GM23338 (cell line): ENCODE data around the gene DGKB. TPM values are rescaled to one million over a fixed set of nuclear protein-coding genes. Genes with fewer than 3 reads are reported as not detected.

ENCODE experiments used
- ATAC-seq: fragments of 200-7000 bp; cut with Tn5 transposase; 3 replicates; pipeline ENCODE4 v1.9.1; 2020
- DNase-seq: peaks from one replicate; pipeline ENCODE4 v3.0.0-alpha.2; 2015; ENCODE audit warnings: low spot score
- H2AFZ ChIP-seq: fragments of 200-600 bp; sonication (generic); 2 replicates; pipeline ENCODE4 v1.8.0; 2016; ENCODE audit warnings: antibody characterized with exemption, mild to moderate bottlenecking, moderate library complexity
- H3F3A ChIP-seq: fragments of 200-600 bp; sonication (generic); replicated peaks from 2 replicates; pipeline ENCODE4 v1.8.0; 2017; ENCODE audit warnings: antibody characterized with exemption, mixed run types, low read depth
- H3K27ac ChIP-seq: fragments of 200-600 bp; sonication (generic); 2 replicates; pipeline ENCODE4 v1.6.1; 2016; ENCODE audit warnings: low read depth
- H3K27me3 ChIP-seq: fragments of 200-600 bp; sonication (generic); 2 replicates; pipeline ENCODE4 v1.8.0; 2016; ENCODE audit warnings: mild to moderate bottlenecking, mixed run types, moderate library complexity; ENCODE audit not compliant: insufficient read depth
- H3K36me3 ChIP-seq: fragments of 200-600 bp; sonication (generic); 2 replicates; pipeline ENCODE4 v1.8.0; 2016; ENCODE audit warnings: mild to moderate bottlenecking; ENCODE audit not compliant: insufficient read depth
- H3K4me1 ChIP-seq: fragments of 200-600 bp; sonication (generic); 2 replicates; pipeline ENCODE4 v1.8.0; 2016; ENCODE audit warnings: mild to moderate bottlenecking, moderate library complexity; ENCODE audit not compliant: insufficient read depth
- H3K4me2 ChIP-seq: fragments of 200-600 bp; sonication (generic); 2 replicates; pipeline ENCODE4 v1.7.1; 2017; ENCODE audit warnings: mixed run types
- H3K4me3 ChIP-seq: fragments of 200-600 bp; sonication (generic); 2 replicates; pipeline ENCODE4 v1.6.1; 2016; ENCODE audit warnings: mixed run types
- H3K79me2 ChIP-seq: fragments of 200-600 bp; sonication (generic); replicated peaks from 2 replicates; pipeline ENCODE4 v1.8.0; 2017; ENCODE audit warnings: mild to moderate bottlenecking; ENCODE audit not compliant: insufficient read depth
- H3K9me2 ChIP-seq: fragments of 200-600 bp; sonication (generic); 2 replicates; pipeline ENCODE4 v1.8.0; 2017; ENCODE audit not compliant: insufficient read depth
- H4K20me1 ChIP-seq: fragments of 200-600 bp; sonication (generic); replicated peaks from 2 replicates; pipeline ENCODE4 v1.8.0; 2017; ENCODE audit warnings: mild to moderate bottlenecking; ENCODE audit not compliant: insufficient read depth
- H3K27ac Mint-ChIP-seq: 2 replicates; pipeline ENCODE4 v1.8.0; 2020; ENCODE audit warnings: inconsistent platforms, mild to moderate bottlenecking, moderate library complexity, mixed read lengths
- H3K27me3 Mint-ChIP-seq: 3 replicates; pipeline ENCODE4 v1.8.0; 2022; ENCODE audit warnings: low read depth, mild to moderate bottlenecking, moderate library complexity, mixed read lengths, inconsistent platforms; ENCODE audit not compliant: insufficient read depth, poor library complexity
- H3K36me3 Mint-ChIP-seq: 3 replicates; pipeline ENCODE4 v1.8.0; 2021; ENCODE audit warnings: low read depth, mild to moderate bottlenecking, inconsistent platforms, moderate library complexity, mixed read lengths
- H3K4me1 Mint-ChIP-seq: 3 replicates; pipeline ENCODE4 v1.8.0; 2020; ENCODE audit warnings: mild to moderate bottlenecking, inconsistent platforms, mixed read lengths
- H3K4me3 Mint-ChIP-seq: 3 replicates; pipeline ENCODE4 v1.8.0; 2021; ENCODE audit warnings: moderate library complexity, mild to moderate bottlenecking, inconsistent platforms, mixed read lengths
- H3K9me3 Mint-ChIP-seq: 3 replicates; pipeline ENCODE4 v1.8.0; 2020; ENCODE audit warnings: moderate library complexity, mild to moderate bottlenecking, inconsistent platforms, mixed read lengths
- CTCF ChIP-seq, 2 experiments: fragments of 200-600 bp in 1 of 2; sonication (generic) in 1 of 2; conservative IDR thresholded peaks; 2 replicates each; pipeline versions ENCODE4 v1.5.1 to v1.6.1; 2016 to 2017; ENCODE audit warnings: antibody characterized with exemption in 2 of 2, low read depth in 2 of 2, mild to moderate bottlenecking in 2 of 2, moderate library complexity in 1 of 2
- NANOG ChIP-seq: IDR thresholded peaks from 2 replicates; pipeline ENCODE4 v1.6.1; 2016; ENCODE audit warnings: antibody characterized with exemption, borderline replicate concordance
- POLR2AphosphoS5 ChIP-seq: IDR thresholded peaks from 2 replicates; pipeline ENCODE4 v1.6.1; 2016; ENCODE audit warnings: antibody characterized with exemption, low read depth
- REST ChIP-seq: IDR thresholded peaks from one replicate; pipeline ENCODE4 v1.6.1; 2018; ENCODE audit warnings: antibody characterized with exemption; ENCODE audit not compliant: unreplicated experiment
- polyA plus RNA-seq: library from polyadenylated mRNA; unstranded; fragments of >200 nt; fragmentation: Nextera tagmentation; extraction: Ambion mirVana; gene quantifications from 2 replicates; pipeline ENCODE4 v1.2.1, GENCODE V29; 2016
- total RNA-seq: library from RNA; depleted of rRNA; stranded (reverse); fragments of >200 nt; shearing (Covaris generic); gene quantifications from 2 replicates; pipeline ENCODE4 v1.2.3, GENCODE V29; 2014
- TF ChIP-seq, protein P1 (sequence below): fragments of 250-450 bp; sonication (Bioruptor Pico); IDR thresholded peaks from 2 replicates; pipeline ENCODE4 v1.5.0; 2020; ENCODE audit warnings: mild to moderate bottlenecking, moderate library complexity

Gene DGKB
- total and polyA plus RNA-seq, 2 experiments from 2014 or later, result 4.8 to 11.5 TPM

DNA sequence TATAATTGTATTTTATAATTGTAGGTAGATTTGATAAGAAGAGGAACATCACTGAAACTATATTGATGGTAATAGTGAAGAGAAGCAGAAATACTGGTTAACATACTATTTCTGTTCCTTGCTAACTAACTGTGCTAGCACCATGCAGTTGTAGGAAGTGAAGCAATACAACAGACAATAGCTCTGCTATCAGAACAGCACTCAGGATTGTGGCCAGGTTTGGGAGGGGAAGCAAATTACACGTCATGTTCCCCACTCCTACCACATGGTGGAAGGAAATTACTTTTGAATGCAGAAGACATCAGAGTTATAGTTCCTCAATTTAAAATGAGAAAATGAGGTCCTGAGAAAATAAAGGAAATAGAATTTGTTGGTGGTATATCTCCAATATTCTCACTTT is 151.1 kb downstream of the DGKB start:
- Histone ChIP-seq H3K27me3 (no peaks in the 10 kb centered on the region), H3K9me2 (no peaks in the 10 kb centered on the region), H3K36me3 (no peaks in the 10 kb centered on the region), H2AFZ (no peak overlapping the region), H3K4me1 (no peaks in the 10 kb centered on the region; the same call in 1 of the 2 replicates), H3K27ac (no peak overlapping the region), H3K4me3 (no peak overlapping the region), H3K79me2 (no peaks in the 10 kb centered on the region), H3F3A (no peaks in the 10 kb centered on the region), H3K4me2 (no peak overlapping the region), H4K20me1 (no peaks in the 10 kb centered on the region)
- peaks cover 5% of the 10 kb centered on the region; the same call in 2 of the 3 replicates for H3K9me3 Mint-ChIP-seq
- peaks cover 3% of the 10 kb centered on the region for H3K27me3 Mint-ChIP-seq
- peaks cover 15% of the 10 kb centered on the region; the same call in 2 of the 3 replicates for H3K4me1 Mint-ChIP-seq
- no peak overlapping the region for H3K4me3 Mint-ChIP-seq
- no peak overlapping the region for H3K27ac Mint-ChIP-seq
- H3K36me3 Mint-ChIP-seq, result peaks cover 10% of the 10 kb centered on the region; the same call in 2 of the 3 replicates
- TF ChIP-seq NANOG, result no peak
- no peak for DNase-seq
- ATAC-seq, result no peak

DNA sequence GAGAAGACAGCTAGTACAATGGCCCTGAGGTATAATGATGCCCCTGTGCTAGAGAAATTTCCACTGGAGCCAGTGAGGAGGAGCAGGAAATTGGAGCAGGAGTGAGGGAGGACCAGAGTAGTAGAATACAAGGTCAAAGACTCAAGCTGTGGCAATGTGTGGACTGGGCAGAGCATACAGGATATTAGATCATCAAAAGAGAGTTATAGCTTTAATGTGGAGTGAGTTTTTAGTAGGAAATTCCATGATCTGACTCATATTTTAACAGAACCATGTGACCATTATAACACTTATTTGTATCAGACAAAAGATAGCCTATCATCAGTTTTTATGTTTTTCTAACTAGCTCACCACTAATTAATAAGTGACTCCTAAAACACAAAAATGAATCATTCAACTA is 154.1 kb downstream of the DGKB start:
- ATAC-seq (no peak), DNase-seq (no peak)
- peaks cover 3% of the 10 kb centered on the region for H3K27me3 Mint-ChIP-seq
- Histone ChIP-seq H4K20me1 (no peaks in the 10 kb centered on the region), H2AFZ (no peak overlapping the region), H3K4me2 (no peak overlapping the region), H3K27ac (no peak overlapping the region), H3K27me3 (no peaks in the 10 kb centered on the region), H3K79me2 (no peaks in the 10 kb centered on the region), H3K36me3 (peaks cover 7% of the 10 kb centered on the region; the same call in 1 of the 2 replicates), H3K4me3 (no peak overlapping the region), H3K9me2 (no peaks in the 10 kb centered on the region; the same call in 1 of the 2 replicates), H3F3A (no peaks in the 10 kb centered on the region), H3K4me1 (no peaks in the 10 kb centered on the region)
- H3K27ac Mint-ChIP-seq, result no peak overlapping the region
- peaks cover 5% of the 10 kb centered on the region; the same call in 2 of the 3 replicates for H3K4me1 Mint-ChIP-seq
- H3K4me3 Mint-ChIP-seq, result no peak overlapping the region
- TF ChIP-seq REST (no peak), POLR2AphosphoS5 (no peak)
- peaks cover 36% of the 10 kb centered on the region; the same call in 2 of the 3 replicates for H3K36me3 Mint-ChIP-seq
- H3K9me3 Mint-ChIP-seq, result peaks cover 32% of the 10 kb centered on the region

GRCh38 chr7:14747701-14748100 is 154.8 kb downstream of the DGKB start:
- H3K27ac ChIP-seq, result no peak overlapping the region
- no peak overlapping the region for H3K4me3 ChIP-seq
- peaks cover 44% of the 10 kb centered on the region; the same call in 2 of the 3 replicates for H3K36me3 Mint-ChIP-seq
- DNase-seq (no peak), ATAC-seq (no peak)
- H3K27me3 Mint-ChIP-seq, result peaks cover 3% of the 10 kb centered on the region
- H3K4me3 Mint-ChIP-seq, result no peak overlapping the region
- no peaks in the 10 kb centered on the region for H3K4me1 Mint-ChIP-seq
- H3K27me3 ChIP-seq, result no peaks in the 10 kb centered on the region
- H3F3A ChIP-seq, result no peaks in the 10 kb centered on the region
- no peaks in the 10 kb centered on the region for H4K20me1 ChIP-seq
- peaks cover 7% of the 10 kb centered on the region; the same call in 1 of the 2 replicates for H3K36me3 ChIP-seq
- peaks cover 39% of the 10 kb centered on the region for H3K9me3 Mint-ChIP-seq
- H3K79me2 ChIP-seq, result no peaks in the 10 kb centered on the region
- H3K4me1 ChIP-seq, result no peaks in the 10 kb centered on the region
- no peak overlapping the region for H2AFZ ChIP-seq
- H3K27ac Mint-ChIP-seq, result no peak overlapping the region
- no peaks in the 10 kb centered on the region; the same call in 1 of the 2 replicates for H3K9me2 ChIP-seq
- no peak overlapping the region for H3K4me2 ChIP-seq
- TF ChIP-seq, protein P1, sequence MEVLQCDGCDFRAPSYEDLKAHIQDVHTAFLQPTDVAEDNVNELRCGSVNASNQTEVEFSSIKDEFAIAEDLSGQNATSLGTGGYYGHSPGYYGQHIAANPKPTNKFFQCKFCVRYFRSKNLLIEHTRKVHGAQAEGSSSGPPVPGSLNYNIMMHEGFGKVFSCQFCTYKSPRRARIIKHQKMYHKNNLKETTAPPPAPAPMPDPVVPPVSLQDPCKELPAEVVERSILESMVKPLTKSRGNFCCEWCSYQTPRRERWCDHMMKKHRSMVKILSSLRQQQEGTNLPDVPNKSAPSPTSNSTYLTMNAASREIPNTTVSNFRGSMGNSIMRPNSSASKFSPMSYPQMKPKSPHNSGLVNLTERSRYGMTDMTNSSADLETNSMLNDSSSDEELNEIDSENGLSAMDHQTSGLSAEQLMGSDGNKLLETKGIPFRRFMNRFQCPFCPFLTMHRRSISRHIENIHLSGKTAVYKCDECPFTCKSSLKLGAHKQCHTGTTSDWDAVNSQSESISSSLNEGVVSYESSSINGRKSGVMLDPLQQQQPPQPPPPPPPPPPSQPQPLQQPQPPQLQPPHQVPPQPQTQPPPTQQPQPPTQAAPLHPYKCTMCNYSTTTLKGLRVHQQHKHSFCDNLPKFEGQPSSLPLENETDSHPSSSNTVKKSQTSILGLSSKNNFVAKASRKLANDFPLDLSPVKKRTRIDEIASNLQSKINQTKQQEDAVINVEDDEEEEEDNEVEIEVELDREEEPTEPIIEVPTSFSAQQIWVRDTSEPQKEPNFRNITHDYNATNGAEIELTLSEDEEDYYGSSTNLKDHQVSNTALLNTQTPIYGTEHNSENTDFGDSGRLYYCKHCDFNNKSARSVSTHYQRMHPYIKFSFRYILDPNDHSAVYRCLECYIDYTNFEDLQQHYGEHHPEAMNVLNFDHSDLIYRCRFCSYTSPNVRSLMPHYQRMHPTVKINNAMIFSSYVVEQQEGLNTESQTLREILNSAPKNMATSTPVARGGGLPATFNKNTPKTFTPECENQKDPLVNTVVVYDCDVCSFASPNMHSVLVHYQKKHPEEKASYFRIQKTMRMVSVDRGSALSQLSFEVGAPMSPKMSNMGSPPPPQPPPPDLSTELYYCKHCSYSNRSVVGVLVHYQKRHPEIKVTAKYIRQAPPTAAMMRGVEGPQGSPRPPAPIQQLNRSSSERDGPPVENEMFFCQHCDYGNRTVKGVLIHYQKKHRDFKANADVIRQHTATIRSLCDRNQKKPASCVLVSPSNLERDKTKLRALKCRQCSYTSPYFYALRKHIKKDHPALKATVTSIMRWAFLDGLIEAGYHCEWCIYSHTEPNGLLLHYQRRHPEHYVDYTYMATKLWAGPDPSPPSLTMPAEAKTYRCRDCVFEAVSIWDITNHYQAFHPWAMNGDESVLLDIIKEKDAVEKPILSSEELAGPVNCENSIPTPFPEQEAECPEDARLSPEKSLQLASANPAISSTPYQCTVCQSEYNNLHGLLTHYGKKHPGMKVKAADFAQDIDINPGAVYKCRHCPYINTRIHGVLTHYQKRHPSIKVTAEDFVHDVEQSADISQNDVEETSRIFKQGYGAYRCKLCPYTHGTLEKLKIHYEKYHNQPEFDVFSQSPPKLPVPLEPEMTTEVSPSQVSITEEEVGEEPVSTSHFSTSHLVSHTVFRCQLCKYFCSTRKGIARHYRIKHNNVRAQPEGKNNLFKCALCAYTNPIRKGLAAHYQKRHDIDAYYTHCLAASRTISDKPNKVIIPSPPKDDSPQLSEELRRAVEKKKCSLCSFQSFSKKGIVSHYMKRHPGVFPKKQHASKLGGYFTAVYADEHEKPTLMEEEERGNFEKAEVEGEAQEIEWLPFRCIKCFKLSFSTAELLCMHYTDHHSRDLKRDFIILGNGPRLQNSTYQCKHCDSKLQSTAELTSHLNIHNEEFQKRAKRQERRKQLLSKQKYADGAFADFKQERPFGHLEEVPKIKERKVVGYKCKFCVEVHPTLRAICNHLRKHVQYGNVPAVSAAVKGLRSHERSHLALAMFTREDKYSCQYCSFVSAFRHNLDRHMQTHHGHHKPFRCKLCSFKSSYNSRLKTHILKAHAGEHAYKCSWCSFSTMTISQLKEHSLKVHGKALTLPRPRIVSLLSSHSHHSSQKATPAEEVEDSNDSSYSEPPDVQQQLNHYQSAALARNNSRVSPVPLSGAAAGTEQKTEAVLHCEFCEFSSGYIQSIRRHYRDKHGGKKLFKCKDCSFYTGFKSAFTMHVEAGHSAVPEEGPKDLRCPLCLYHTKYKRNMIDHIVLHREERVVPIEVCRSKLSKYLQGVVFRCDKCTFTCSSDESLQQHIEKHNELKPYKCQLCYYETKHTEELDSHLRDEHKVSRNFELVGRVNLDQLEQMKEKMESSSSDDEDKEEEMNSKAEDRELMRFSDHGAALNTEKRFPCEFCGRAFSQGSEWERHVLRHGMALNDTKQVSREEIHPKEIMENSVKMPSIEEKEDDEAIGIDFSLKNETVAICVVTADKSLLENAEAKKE (CRISPR knock-in tag), result no peak
- TF ChIP-seq CTCF (conservative IDR thresholded peaks at IDR 0.05; ENCODE audit: low read depth in 2 of 2), result no peak
